K562 (cell line): ENCODE data around the gene ZBTB42.

ENCODE experiments used
- CREB1 ChIP-seq, 2 experiments: sonication (generic) in 1 of 2; formaldehyde crosslinking in 1 of 2; IDR thresholded peaks; 2 replicates each; pipeline versions ENCODE4 v1.6.1 to v1.8.0; 2012 to 2022; ENCODE audit warnings: inconsistent platforms in 1 of 2, mild to moderate bottlenecking in 1 of 2, missing genetic modification reagents in 1 of 2, moderate library complexity in 1 of 2
- EP300 ChIP-seq: IDR thresholded peaks from 2 replicates; pipeline ENCODE4 v1.6.1; 2012; ENCODE audit warnings: low read length, improper control_type of control experiment
- FOXK1 ChIP-seq: sonication (generic); formaldehyde crosslinking; IDR thresholded peaks from 2 replicates; pipeline ENCODE4 v1.8.0; 2022; ENCODE audit warnings: missing genetic modification reagents, mild to moderate bottlenecking, borderline replicate concordance
- HDAC8 ChIP-seq: fragments of 450-650 bp; IDR thresholded peaks from 2 replicates; pipeline ENCODE4 v1.6.1; 2016; ENCODE audit warnings: mild to moderate bottlenecking, missing genetic modification characterization, moderate library complexity, missing compliant biosample characterization
- POLR2A ChIP-seq: fragments of 450-650 bp; conservative IDR thresholded peaks from 2 replicates; pipeline ENCODE4 v1.6.1; 2016
- RBM34 ChIP-seq: fragments of 200-400 bp; formaldehyde crosslinking; IDR thresholded peaks from 2 replicates; pipeline ENCODE4 v1.6.1; 2018; ENCODE audit warnings: low read length, borderline replicate concordance; ENCODE audit not compliant: insufficient read depth
- RFX5 ChIP-seq: IDR thresholded peaks from 2 replicates; pipeline ENCODE4 v1.6.1; 2011; ENCODE audit warnings: low read depth, mild to moderate bottlenecking, improper control_type of control experiment, low read length
- SETDB1 ChIP-seq: IDR thresholded peaks from one replicate; pipeline ENCODE4 v1.6.1; 2012; ENCODE audit warnings: low read length, control low read depth, inconsistent platforms
- TAF1 ChIP-seq: IDR thresholded peaks from 2 replicates; pipeline ENCODE4 v1.6.1; 2011; ENCODE audit warnings: mild to moderate bottlenecking, low read length, moderate library complexity; ENCODE audit not compliant: insufficient read depth, control insufficient read depth, severe bottlenecking; ENCODE audit errors: extremely low read depth
- USF2 ChIP-seq: sonication (generic); formaldehyde crosslinking; IDR thresholded peaks from 2 replicates; pipeline ENCODE4 v1.5.0; 2020; ENCODE audit warnings: missing genetic modification reagents
- ZNF232 ChIP-seq: sonication (generic); formaldehyde crosslinking; IDR thresholded peaks from 2 replicates; pipeline ENCODE4 v1.8.0; 2022; ENCODE audit warnings: mild to moderate bottlenecking, missing genetic modification reagents

GRCh38 chr14:104803280-104803911, 2.5 kb downstream of the ZBTB42 start:
- TF ChIP-seq RFX5 (no peak), RBM34 (no peak), POLR2A (no peak), TAF1 (no peak), SETDB1 (no peak), CREB1 (IDR thresholded peaks at IDR 0.05) (no peak), CREB1 (CRISPR knock-in tag; IDR thresholded peaks at IDR 0.05) (no peak), HDAC8 (no peak), ZNF232 (CRISPR knock-in tag) (no peak), EP300 (no peak), USF2 (CRISPR knock-in tag) (no peak), FOXK1 (CRISPR knock-in tag) (no peak)
